ENCODE results near the gene ELL. TPM values are rescaled to one million over a fixed set of nuclear protein-coding genes. Genes with fewer than 3 reads are reported as not detected.

The ELL gene
- total and polyA plus RNA-seq, 2 experiments from 2014 or later: 11.3 to 20.1 TPM

GRCh38 chr19:18419699-18420460 is 102.0 kb downstream of the ELL start (continued):
- TF ChIP-seq ZNF462 (CRISPR knock-in tag; IDR thresholded peaks at IDR 0.05) (no peak), CREB1 (CRISPR knock-in tag; IDR thresholded peaks at IDR 0.05; ENCODE audit: low read depth) (no peak)

GRCh38 chr19:18419195-18419698 is 102.6 kb downstream of the ELL start, which contains the start of gene SSBP4:
Gene SSBP4, plus strand, starts transcription at chr19:18419398. Its CDS starts 251 bp downstream, at chr19:18419649.
- Mint-ChIP-seq H3K4me1 (peaks cover 42% of the 10 kb centered on the region), H3K27me3 (ENCODE audit: insufficient read depth, low read depth, poor library complexity) (peaks cover 52% of the 10 kb centered on the region), H3K9me3 (no peaks in the 10 kb centered on the region), H3K4me3 (peak within 1 kb of the TSS; percentile 77), H3K36me3 (ENCODE audit: low read depth) (no peaks in the 10 kb centered on the region), H3K27ac (no peak within 1 kb of the TSS)
- peak; percentile 3 for ATAC-seq
- peaks cover 39% of the 10 kb centered on the region for H3K27me3 ChIP-seq (ENCODE audit: insufficient read depth)
- H3K9me2 ChIP-seq (ENCODE audit: insufficient read depth): no peaks in the 10 kb centered on the region
- H2AFZ ChIP-seq: no peak within 1 kb of the TSS
- peaks cover 24% of the 10 kb centered on the region for H3F3A ChIP-seq (replicated peaks; ENCODE audit: low read depth)
- no peaks in the 10 kb centered on the region for H3K36me3 ChIP-seq (ENCODE audit: insufficient read depth)
- H4K20me1 ChIP-seq (replicated peaks; ENCODE audit: insufficient read depth): peaks cover 6% of the 10 kb centered on the region; the same call in 1 of the 2 replicates
- H3K4me1 ChIP-seq (ENCODE audit: insufficient read depth): peaks cover 15% of the 10 kb centered on the region
- peak within 1 kb of the TSS; percentile 97 for H3K4me2 ChIP-seq
- H3K4me3 ChIP-seq: peak within 1 kb of the TSS; percentile 73
- H3K27ac ChIP-seq (ENCODE audit: low read depth): no peak within 1 kb of the TSS
- peak; percentile 88 for DNase-seq (ENCODE audit: low spot score)
- H3K79me2 ChIP-seq (replicated peaks; ENCODE audit: insufficient read depth): no peaks in the 10 kb centered on the region
- TF ChIP-seq, protein P1, sequence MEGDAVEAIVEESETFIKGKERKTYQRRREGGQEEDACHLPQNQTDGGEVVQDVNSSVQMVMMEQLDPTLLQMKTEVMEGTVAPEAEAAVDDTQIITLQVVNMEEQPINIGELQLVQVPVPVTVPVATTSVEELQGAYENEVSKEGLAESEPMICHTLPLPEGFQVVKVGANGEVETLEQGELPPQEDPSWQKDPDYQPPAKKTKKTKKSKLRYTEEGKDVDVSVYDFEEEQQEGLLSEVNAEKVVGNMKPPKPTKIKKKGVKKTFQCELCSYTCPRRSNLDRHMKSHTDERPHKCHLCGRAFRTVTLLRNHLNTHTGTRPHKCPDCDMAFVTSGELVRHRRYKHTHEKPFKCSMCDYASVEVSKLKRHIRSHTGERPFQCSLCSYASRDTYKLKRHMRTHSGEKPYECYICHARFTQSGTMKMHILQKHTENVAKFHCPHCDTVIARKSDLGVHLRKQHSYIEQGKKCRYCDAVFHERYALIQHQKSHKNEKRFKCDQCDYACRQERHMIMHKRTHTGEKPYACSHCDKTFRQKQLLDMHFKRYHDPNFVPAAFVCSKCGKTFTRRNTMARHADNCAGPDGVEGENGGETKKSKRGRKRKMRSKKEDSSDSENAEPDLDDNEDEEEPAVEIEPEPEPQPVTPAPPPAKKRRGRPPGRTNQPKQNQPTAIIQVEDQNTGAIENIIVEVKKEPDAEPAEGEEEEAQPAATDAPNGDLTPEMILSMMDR (conservative IDR thresholded peaks at IDR 0.05; ENCODE audit: low read depth in 2 of 2): peak in 1 of 2 experiments; percentile 39; a peak in 2 of 4 replicates
- TF ChIP-seq NANOG (IDR thresholded peaks at IDR 0.05; ENCODE audit: borderline replicate concordance) (no peak), ZNF462 (CRISPR knock-in tag; IDR thresholded peaks at IDR 0.05) (no peak), ZNF114 (CRISPR knock-in tag; IDR thresholded peaks at IDR 0.05) (0 out of 2 replicates have a peak, but pooled peaks have one; percentile 41), CREB1 (CRISPR knock-in tag; IDR thresholded peaks at IDR 0.05; ENCODE audit: low read depth) (peak; percentile 56)
